ENCODE data around the gene SGK1. TPM values are rescaled to one million over a fixed set of nuclear protein-coding genes. Genes with fewer than 3 reads are reported as not detected.
"Not testable (repeated sequence)": the region's sequence is repeated elsewhere in the genome, so short reads cannot be mapped to it uniquely, and the experiment has no call there.

SGK1 gene
- total RNA-seq, 4 donors from 2014 or later, result 172 to 1,533 (median 978) TPM

DNA sequence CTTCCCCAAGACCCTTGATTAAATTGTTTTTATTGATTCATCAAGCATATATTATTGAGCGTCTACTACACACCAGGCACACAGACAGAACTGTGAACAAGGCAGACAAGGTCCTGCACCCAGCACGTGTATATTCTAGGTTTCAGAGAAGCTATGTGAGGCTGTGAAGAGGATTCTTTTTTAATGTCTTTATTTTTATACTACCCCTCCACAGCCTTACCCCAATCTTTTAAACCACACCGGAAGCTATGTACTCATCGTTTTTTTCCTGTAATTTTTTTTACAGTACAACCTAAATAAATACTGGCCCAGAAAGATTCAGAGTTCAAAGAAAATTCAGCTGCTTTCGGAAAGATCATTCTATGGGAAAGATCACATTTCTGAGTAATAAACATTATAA is 10.0 kb downstream of the SGK1 start:
- H3K9me3 ChIP-seq, result no peaks in the 10 kb centered on the region
- H3K27ac ChIP-seq, result no peak overlapping the region
- TF ChIP-seq, protein P1, sequence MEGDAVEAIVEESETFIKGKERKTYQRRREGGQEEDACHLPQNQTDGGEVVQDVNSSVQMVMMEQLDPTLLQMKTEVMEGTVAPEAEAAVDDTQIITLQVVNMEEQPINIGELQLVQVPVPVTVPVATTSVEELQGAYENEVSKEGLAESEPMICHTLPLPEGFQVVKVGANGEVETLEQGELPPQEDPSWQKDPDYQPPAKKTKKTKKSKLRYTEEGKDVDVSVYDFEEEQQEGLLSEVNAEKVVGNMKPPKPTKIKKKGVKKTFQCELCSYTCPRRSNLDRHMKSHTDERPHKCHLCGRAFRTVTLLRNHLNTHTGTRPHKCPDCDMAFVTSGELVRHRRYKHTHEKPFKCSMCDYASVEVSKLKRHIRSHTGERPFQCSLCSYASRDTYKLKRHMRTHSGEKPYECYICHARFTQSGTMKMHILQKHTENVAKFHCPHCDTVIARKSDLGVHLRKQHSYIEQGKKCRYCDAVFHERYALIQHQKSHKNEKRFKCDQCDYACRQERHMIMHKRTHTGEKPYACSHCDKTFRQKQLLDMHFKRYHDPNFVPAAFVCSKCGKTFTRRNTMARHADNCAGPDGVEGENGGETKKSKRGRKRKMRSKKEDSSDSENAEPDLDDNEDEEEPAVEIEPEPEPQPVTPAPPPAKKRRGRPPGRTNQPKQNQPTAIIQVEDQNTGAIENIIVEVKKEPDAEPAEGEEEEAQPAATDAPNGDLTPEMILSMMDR (IDR thresholded peaks at IDR 0.05), result no peak
- no peak for TF ChIP-seq POLR2A (IDR thresholded peaks at IDR 0.05)
- no peaks in the 10 kb centered on the region for H3K27me3 ChIP-seq
- no peaks in the 10 kb centered on the region for H3K36me3 ChIP-seq
- no peaks in the 10 kb centered on the region for H3K4me1 ChIP-seq
- no peak overlapping the region for H3K4me3 ChIP-seq
- no peak for DNase-seq

- H3K27me3 ChIP-seq, result no peaks in the 10 kb centered on the region
- H3K27ac ChIP-seq, result no peak overlapping the region
- TF ChIP-seq, protein P1 (IDR thresholded peaks at IDR 0.05), result no peak
- no peak for TF ChIP-seq POLR2A (IDR thresholded peaks at IDR 0.05)
- no peaks in the 10 kb centered on the region for H3K4me1 ChIP-seq
- DNase-seq, result no peak
- H3K4me3 ChIP-seq, result no peak overlapping the region
- no peaks in the 10 kb centered on the region for H3K9me3 ChIP-seq
- no peaks in the 10 kb centered on the region for H3K36me3 ChIP-seq
Observed at GRCh38 chr6:134307075-134307474, 10.8 kb downstream of the SGK1 start.

- not testable (repeated sequence) for H3K27me3 ChIP-seq, H3K9me3 ChIP-seq
- H3K27ac ChIP-seq, result peak overlapping the region in 2 of 4 donors; percentile 20 to 44
Observed at GRCh38 chr6:134304381-134304780, 13.5 kb downstream of the SGK1 start.

DNA sequence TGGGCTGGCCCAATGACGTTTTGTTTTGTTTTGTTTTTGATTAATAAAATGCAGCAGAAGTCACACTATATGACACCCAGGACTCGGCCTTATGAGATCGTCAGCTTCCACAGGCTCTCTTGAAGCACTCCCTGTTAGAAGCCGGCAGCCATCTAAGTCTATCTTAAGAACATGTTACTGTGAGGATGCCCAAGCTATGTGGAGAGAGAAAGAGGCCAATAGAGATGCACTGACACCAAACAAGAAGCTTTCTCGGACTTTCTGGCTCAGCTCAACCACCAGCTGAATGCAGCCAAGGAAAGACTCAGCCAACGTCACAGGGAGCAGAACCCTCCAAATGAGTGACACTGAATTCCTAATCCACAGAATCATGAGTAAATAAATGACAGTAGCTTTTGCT is 14.0 kb downstream of the SGK1 start:
- TF ChIP-seq, protein P1 (IDR thresholded peaks at IDR 0.05), result no peak
- no peak for TF ChIP-seq POLR2A (IDR thresholded peaks at IDR 0.05)
- H3K4me1 ChIP-seq, result no peaks in the 10 kb centered on the region
- H3K36me3 ChIP-seq, result no peaks in the 10 kb centered on the region
- H3K9me3 ChIP-seq, result no peaks in the 10 kb centered on the region
- no peaks in the 10 kb centered on the region for H3K27me3 ChIP-seq
- no peak for DNase-seq
- H3K4me3 ChIP-seq, result no peak overlapping the region
- H3K27ac ChIP-seq, result peak overlapping the region in 2 of 4 donors; percentile 20 to 44

More at GRCh38 chr6:134304381-134304780, 13.5 kb downstream of the SGK1 start:
- H3K4me1 ChIP-seq, H3K4me3 ChIP-seq, H3K36me3 ChIP-seq: not testable (repeated sequence)
- peak in 1 of 3 donors; percentile 64 for DNase-seq

GRCh38 chr6:134299236-134299635 is 18.7 kb downstream of the SGK1 start:
- no peaks in the 10 kb centered on the region for H3K36me3 ChIP-seq
- peaks cover 0 to 6% (median 3%) of the 10 kb centered on the region in 4 donors for H3K4me1 ChIP-seq
- H3K9me3 ChIP-seq, result no peaks in the 10 kb centered on the region
- H3K27me3 ChIP-seq, result no peaks in the 10 kb centered on the region
- TF ChIP-seq, protein P1 (IDR thresholded peaks at IDR 0.05), result no peak
- no peak overlapping the region for H3K4me3 ChIP-seq
- H3K27ac ChIP-seq, result peak overlapping the region in 1 of 4 donors; percentile 31
- no peak for DNase-seq

- H3K27ac ChIP-seq, result no peak overlapping the region
- no peaks in the 10 kb centered on the region for H3K36me3 ChIP-seq
- no peaks in the 10 kb centered on the region for H3K9me3 ChIP-seq
- TF ChIP-seq, protein P1 (IDR thresholded peaks at IDR 0.05), result no peak
- TF ChIP-seq POLR2A (IDR thresholded peaks at IDR 0.05), result no peak
- no peak for DNase-seq
- no peak overlapping the region for H3K4me3 ChIP-seq
- H3K27me3 ChIP-seq, result no peaks in the 10 kb centered on the region
- peaks cover 0 to 6% (median 3%) of the 10 kb centered on the region in 4 donors for H3K4me1 ChIP-seq
Observed at GRCh38 chr6:134296762-134297161, 21.1 kb downstream of the SGK1 start.

All from Peyer's patch (tissue), 4 donors.